Stimulated activated CD8-positive, alpha-beta memory T cell treated with anti-CD3 and anti-CD28 coated beads, Interleukin-15, amount 100 ng/mL, for 4 hours (primary cell): ENCODE measurements around the gene ZNF382.

ENCODE experiments used
- DNase-seq, 2 donors: peaks; one replicate each; pipeline ENCODE4 v3.0.0-alpha.2; 2020; ENCODE audit warnings: low read depth in 2 of 2

Gene ZNF382

GRCh38 chr19:36679455-36679854 is 74.3 kb downstream of the ZNF382 start:
- no peak for DNase-seq
